Measurements from ENCODE around the gene CCDC71. TPM values are rescaled to one million over a fixed set of nuclear protein-coding genes. Genes with fewer than 3 reads are reported as not detected.

Gene CCDC71
- total and polyA plus RNA-seq, 2 donors (not counting 1 experiment from before 2014, with no cell fraction given), result 15.6 to 30.0 TPM

- ChIA-PET POLR2A (no interaction called here), CTCF (no interaction called here)
- Histone ChIP-seq H3K9ac (ENCODE audit: low read length) (no peak overlapping the region), H3K27me3 (replicated peaks in 1 of 4; ENCODE audit: control extremely low read depth in 1 of 4, control insufficient read depth in 3 of 4, insufficient read depth in 4 of 4, low read length in 3 of 4) (peaks cover 0 to 12% (median 0%) of the 10 kb centered on the region in 4 experiments), H2AFZ (ENCODE audit: insufficient read depth, low read depth, low read length, poor library complexity, severe bottlenecking) (no peak overlapping the region), H3K79me2 (ENCODE audit: control insufficient read depth, insufficient read depth, low read length) (no peaks in the 10 kb centered on the region), H3K4me1 (ENCODE audit: control insufficient read depth in 2 of 2, insufficient read depth in 2 of 2, low read length in 2 of 2) (no peaks in the 10 kb centered on the region), H3K36me3 (replicated peaks in 1 of 2; ENCODE audit: control extremely low read depth in 1 of 2, control insufficient read depth in 1 of 2, extremely low read depth in 1 of 2, insufficient read depth in 2 of 2, low read length in 1 of 2) (no peaks in the 10 kb centered on the region), H3K4me3 (ENCODE audit: control extremely low read depth in 1 of 5, extremely low read depth in 1 of 5, insufficient read depth in 1 of 5, low read depth in 2 of 5, low read length in 4 of 5) (no peak overlapping the region), H3K4me2 (replicated peaks; ENCODE audit: low read depth, low read length, poor library complexity, severe bottlenecking) (no peak overlapping the region), H4K20me1 (ENCODE audit: control insufficient read depth, insufficient read depth, low read length, poor library complexity, severe bottlenecking) (no peaks in the 10 kb centered on the region), H3K9me3 (ENCODE audit: control extremely low read depth in 1 of 3, control insufficient read depth in 2 of 3, insufficient read depth in 1 of 3, low read length in 2 of 3) (peaks cover 0 to 12% (median 0%) of the 10 kb centered on the region in 3 donors), H3K27ac (ENCODE audit: low read length in 2 of 2) (no peak overlapping the region)
- no peaks in the 10 kb centered on the region for H3K4me1 Mint-ChIP-seq
- DNase-seq, result no peak
- H3K27me3 Mint-ChIP-seq, result peaks cover 24% of the 10 kb centered on the region
- no peaks in the 10 kb centered on the region for H3K9me3 Mint-ChIP-seq (ENCODE audit: insufficient read depth)
- ATAC-seq (ENCODE audit: low read depth), result no peak
- WGBS (ENCODE audit: insufficient coverage), result 93% methylated on average over 13 of the region's 15 CpGs
- H3K4me3 Mint-ChIP-seq, result no peak overlapping the region
- TF ChIP-seq CTCF (IDR thresholded peaks at IDR 0.05) (no peak), EZH2 (IDR thresholded peaks at IDR 0.05; ENCODE audit: borderline replicate concordance, insufficient read depth, low read depth, low read length, poor library complexity, severe bottlenecking) (no peak)
- intact Hi-C loops (cut with micrococcal nuclease), result no loop called here
- no peak overlapping the region for H3K27ac Mint-ChIP-seq
These were observed 33.8 kb upstream of the CCDC71 start for GRCh38 chr3:49199900-49200281.

GRCh38 chr3:49199239-49199899 is 33.2 kb upstream of the CCDC71 start:
- no peak overlapping the region for H2AFZ ChIP-seq (ENCODE audit: insufficient read depth, low read depth, low read length, poor library complexity, severe bottlenecking)

More at GRCh38 chr3:49199239-49199899, 33.2 kb upstream of the CCDC71 start:
- Histone ChIP-seq H3K36me3 (replicated peaks in 1 of 2; ENCODE audit: control extremely low read depth in 1 of 2, control insufficient read depth in 1 of 2, extremely low read depth in 1 of 2, insufficient read depth in 2 of 2, low read length in 1 of 2) (no peaks in the 10 kb centered on the region), H3K9me3 (ENCODE audit: control extremely low read depth in 1 of 3, control insufficient read depth in 2 of 3, insufficient read depth in 1 of 3, low read length in 2 of 3) (peaks cover 0 to 12% (median 0%) of the 10 kb centered on the region in 3 donors), H3K9ac (ENCODE audit: low read length) (no peak overlapping the region), H4K20me1 (ENCODE audit: control insufficient read depth, insufficient read depth, low read length, poor library complexity, severe bottlenecking) (no peaks in the 10 kb centered on the region), H3K79me2 (ENCODE audit: control insufficient read depth, insufficient read depth, low read length) (no peaks in the 10 kb centered on the region), H3K27me3 (replicated peaks in 1 of 4; ENCODE audit: control extremely low read depth in 1 of 4, control insufficient read depth in 3 of 4, insufficient read depth in 4 of 4, low read length in 3 of 4) (peaks cover 0 to 12% (median 0%) of the 10 kb centered on the region in 4 experiments), H3K4me2 (replicated peaks; ENCODE audit: low read depth, low read length, poor library complexity, severe bottlenecking) (no peak overlapping the region), H3K4me1 (ENCODE audit: control insufficient read depth in 2 of 2, insufficient read depth in 2 of 2, low read length in 2 of 2) (no peaks in the 10 kb centered on the region), H3K4me3 (ENCODE audit: control extremely low read depth in 1 of 5, extremely low read depth in 1 of 5, insufficient read depth in 1 of 5, low read depth in 2 of 5, low read length in 4 of 5) (no peak overlapping the region), H3K27ac (ENCODE audit: low read length in 2 of 2) (no peak overlapping the region)
- H3K4me1 Mint-ChIP-seq, result no peaks in the 10 kb centered on the region
- H3K27ac Mint-ChIP-seq, result no peak overlapping the region
- ChIA-PET CTCF (no interaction called here), POLR2A (no interaction called here)
- ATAC-seq (ENCODE audit: low read depth) (no peak), DNase-seq (no peak)
- intact Hi-C loops (cut with micrococcal nuclease), result no loop called here
- no peak for TF ChIP-seq CTCF (IDR thresholded peaks at IDR 0.05)
- no peak for TF ChIP-seq EZH2 (IDR thresholded peaks at IDR 0.05; ENCODE audit: borderline replicate concordance, insufficient read depth, low read depth, low read length, poor library complexity, severe bottlenecking)
- H3K4me3 Mint-ChIP-seq, result no peak overlapping the region
- peaks cover 22% of the 10 kb centered on the region for H3K27me3 Mint-ChIP-seq
- H3K9me3 Mint-ChIP-seq (ENCODE audit: insufficient read depth), result no peaks in the 10 kb centered on the region
- 51% methylated on average over 49 of the region's 53 CpGs for WGBS (ENCODE audit: insufficient coverage)

Data from B cell (primary cell).